HG03439 (cell line): ENCODE data around the gene NOCT.
"Not testable (repeated sequence)": the region's sequence is repeated elsewhere in the genome, so short reads cannot be mapped to it uniquely, and the experiment has no call there.

Source experiments
- ATAC-seq: cut with Tn5 transposase; IDR thresholded peaks from one replicate; pipeline ENCODE4 v1.9.1; 2021; ENCODE audit warnings: mild to moderate bottlenecking, moderate library complexity; ENCODE audit not compliant: unreplicated experiment

NOCT gene

DNA sequence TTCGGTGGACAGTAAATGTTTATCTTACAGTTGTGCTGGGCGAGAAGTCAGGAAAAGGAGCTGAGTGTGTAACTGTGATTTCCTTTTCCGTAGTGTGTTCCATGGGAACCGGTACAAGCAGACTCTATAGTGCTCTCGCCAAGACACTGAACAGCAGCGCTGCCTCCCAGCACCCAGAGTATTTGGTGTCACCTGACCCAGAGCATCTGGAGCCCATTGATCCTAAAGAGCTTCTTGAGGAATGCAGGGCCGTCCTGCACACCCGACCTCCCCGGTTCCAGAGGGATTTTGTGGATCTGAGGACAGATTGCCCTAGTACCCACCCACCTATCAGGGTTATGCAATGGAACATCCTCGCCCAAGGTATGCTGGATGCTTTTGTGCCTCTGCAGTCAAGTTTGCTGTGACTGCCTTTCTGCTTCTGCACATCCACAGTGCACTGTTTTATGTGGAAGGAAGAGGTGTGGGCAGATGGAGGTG, 27.4 kb downstream of the NOCT start:
- no peak for ATAC-seq

DNA sequence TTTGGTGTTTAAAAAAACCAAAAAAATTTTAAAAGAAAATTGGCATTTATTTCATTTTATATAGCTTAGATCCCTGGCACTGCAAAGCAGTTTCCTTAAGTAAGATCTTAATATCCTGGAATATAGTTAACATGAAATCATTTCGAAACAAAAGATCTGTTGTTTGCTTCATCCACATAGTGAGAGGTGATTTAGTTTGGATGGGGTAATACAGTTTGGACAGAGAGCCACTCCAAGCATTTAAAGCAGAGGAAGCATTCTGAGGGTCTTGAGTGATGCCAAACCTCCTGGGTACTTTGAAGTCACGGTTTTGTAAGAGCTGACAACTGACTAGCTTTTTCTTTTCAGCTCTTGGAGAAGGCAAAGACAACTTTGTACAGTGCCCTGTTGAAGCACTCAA, 28.7 kb downstream of the NOCT start:
- ATAC-seq: no peak

DNA sequence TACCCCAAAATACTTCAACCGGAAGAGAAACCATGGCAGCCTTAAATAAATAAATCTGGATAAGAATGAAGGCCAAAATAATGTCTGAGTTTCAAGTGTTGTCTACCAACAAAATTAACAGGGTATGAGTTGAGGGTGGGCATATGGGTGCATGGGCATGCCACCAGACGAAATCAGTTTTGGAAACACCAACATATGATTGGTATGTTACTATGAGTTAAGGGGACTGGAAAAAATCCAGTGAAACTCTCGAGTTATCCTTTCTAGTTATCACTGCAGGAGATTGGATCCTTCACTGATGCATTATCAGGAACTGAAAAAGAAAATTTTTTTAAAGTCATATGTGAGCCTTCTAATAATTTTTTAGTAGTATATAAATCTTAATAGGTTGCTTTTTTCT, 32.4 kb downstream of the NOCT start:
- no peak for ATAC-seq

DNA sequence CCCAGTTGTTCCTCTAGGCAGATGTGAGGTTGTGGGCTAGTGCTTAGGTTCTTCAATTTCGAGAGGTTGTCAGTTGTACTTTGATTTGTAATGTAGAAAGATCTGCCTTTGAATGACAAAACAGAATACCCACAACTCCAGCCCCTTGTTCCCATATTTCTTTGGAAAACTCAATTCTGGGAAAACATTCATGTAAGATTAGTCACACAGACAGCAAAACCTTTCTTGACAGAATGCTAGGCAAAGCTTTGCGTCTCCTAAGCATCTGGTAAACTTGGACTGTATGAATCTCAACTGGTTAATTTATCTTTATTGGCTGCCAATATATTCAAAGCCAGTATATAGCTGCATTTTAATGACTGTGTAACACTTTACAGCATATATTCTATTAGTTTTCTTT, 34.9 kb downstream of the NOCT start:
- no peak for ATAC-seq

DNA sequence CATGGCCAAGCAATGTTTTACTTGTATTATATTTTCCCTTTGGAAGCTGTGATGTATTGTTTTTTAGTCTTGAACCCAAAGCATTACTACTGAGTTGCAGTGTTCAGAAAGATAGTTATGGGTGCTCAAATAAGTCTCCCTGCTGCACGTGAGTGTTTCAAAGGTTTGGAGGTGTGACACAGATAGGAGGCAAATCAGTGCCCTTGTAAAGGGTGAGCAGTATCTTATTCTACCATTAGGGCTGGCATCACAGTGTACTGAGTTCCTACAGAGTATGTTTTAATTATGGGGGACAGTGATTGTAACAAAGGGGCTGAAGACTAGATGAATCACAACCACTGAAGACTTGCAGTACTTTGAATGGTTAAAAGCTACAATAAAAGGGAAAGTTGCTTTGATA, 38.3 kb downstream of the NOCT start:
- no peak for ATAC-seq

DNA sequence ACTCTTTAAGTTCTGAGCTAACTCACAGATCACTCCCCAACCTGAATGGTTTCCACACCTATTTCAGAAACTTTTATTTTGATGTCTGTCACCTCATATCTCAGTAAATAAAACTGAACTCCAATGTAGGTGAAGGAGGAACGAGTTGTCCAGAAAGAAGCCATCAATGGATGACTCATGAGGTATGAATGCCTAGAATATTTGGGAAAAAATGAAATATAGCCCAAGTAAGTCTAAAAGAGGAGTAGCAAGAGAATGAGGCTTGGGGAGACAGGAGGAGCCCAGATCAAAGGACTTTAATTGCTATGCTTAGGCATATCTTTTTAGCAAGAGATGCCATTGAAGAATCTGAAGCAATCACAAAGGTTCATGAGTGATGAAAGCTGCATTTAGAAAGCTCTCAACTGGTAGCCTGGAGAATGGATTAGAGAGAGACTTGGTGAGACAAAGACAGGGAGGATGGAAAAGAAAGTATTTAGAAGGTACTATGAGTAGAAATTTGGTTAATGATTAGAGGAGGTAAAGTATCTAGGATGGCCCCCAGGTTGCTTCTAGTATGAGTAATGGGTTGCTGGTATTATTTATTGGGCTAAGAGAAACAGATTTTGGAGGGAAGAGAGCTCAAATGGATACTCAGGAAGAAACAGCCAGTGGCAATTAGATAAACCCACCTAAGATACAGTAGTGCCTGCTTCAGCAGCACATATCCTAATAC, 39.4 kb downstream of the NOCT start:
- no peak for ATAC-seq

DNA sequence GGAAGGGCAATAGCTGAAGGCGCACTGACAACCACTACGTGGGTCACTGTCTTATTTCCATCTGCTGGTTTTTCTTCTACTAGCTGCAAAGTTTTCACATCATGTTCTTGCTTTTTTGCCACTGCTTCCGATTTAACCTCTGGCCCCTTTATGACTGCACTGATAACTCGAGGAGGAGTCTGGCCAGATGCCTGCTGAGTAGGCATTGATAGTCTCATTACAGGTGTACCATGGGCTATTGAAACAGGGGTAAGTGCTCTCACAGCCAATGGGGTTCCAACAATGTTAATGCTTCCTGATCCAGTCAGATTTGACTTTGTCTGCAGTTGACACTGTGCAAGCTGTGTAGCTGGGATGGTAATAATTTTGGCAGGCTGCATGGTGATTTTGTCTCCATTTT, 43.4 kb downstream of the NOCT start:
- ATAC-seq: not testable (repeated sequence)

DNA sequence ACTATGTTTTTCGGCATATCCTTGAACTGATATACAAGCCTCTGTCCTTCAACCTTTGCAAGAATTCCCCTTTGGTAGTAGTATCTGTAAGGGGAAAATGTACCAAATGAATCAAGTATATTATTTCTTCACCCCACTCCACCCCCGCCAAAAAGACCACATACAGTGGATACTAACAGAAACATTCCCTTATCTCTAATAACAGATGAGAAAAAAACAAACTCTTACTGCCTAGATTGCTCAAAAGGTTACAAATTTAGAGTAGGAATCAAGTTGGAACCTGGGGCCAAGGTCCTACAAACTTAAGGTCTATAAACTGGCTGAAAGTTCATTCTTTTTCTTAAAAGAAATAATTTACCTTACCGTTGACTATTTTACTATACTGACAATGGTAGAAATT, 45.0 kb downstream of the NOCT start:
- no peak for ATAC-seq

DNA sequence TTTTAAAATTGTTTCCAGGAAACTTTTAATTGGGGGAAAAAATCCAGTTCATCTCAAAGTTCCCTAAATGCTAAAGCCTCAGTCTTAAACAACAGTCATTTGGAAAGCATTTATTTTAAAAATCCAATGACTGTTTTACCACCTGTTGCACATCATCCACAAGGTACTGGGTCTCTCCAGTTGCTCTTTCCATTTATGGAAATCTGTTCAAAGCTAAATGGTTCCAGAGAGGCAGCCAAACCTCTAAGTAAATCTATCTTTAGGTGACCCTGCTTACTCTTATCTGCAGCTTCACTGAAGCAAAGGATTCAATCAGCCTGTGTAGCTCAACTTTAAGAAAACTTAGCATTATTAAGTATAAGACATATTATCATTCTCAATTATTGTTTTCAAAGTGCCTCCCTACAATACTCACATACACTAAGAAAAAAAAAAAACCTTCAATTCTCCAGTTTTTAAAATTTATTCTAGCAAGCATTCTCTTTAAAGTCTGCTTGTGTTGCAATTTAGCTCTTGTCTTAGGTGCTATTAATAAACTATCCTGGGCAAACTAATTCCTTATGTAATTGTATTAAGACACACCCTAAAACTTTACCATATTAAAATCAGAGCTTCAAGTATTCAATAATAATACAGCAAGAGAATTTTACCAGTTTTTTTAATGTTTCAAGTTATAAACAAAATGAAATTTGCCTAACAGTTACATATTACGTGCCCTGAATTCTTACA, 60.6 kb downstream of the NOCT start:
- ATAC-seq: no peak

DNA sequence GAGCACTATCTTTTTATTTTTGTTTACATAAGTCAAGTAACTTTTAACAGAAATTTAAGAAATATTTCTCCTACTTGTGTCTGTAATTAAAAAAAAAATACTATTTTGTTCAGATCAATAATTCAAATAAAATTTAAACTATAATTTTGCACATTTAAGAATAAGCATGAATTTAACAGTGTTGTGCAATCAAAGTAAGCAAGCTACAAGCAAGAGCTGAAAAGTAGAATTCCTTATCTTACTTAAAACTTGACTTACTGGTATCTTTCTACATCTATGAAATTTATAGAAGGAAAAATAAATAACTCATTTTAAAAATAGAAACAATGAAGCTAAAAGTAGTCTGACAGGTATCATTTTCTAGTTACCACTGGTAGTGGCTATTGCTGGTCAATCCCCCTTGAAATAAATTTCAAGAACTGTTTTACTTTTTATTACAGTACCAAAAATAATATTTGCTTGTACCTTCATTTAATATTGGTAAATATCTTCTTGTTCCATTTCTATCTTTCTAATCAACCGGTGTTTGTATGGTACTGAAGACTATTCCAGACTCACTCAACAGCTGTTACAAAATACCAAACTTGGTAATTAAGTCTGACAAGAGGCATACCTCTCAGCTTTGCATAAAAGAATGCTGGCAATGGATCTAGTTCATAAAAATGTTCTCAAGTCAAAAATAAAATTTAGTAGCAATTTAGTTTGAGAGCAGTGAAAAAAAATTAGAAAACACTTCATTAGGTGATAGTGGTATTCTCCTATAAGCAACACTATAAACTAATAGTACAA, 62.2 kb downstream of the NOCT start:
- ATAC-seq: no peak

DNA sequence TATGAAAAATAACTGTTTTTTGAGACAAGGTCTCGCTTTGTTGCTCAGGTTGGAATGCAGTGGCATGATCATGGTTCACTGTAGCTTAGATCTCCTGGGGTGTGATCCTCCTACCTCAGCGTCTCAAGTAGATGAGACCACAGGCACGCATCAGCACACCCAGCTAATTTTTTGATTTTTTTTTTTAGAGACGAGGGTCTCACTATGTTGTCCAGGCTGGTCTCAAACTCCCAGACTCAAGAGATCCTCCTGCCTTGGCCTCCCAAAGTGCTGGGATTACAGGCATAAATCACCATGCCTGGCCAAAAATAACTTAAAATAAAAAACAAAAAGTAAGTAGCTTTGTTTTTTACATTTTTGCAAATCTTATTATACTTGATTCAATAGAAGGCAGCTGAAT, 63.3 kb downstream of the NOCT start:
- no peak for ATAC-seq

DNA sequence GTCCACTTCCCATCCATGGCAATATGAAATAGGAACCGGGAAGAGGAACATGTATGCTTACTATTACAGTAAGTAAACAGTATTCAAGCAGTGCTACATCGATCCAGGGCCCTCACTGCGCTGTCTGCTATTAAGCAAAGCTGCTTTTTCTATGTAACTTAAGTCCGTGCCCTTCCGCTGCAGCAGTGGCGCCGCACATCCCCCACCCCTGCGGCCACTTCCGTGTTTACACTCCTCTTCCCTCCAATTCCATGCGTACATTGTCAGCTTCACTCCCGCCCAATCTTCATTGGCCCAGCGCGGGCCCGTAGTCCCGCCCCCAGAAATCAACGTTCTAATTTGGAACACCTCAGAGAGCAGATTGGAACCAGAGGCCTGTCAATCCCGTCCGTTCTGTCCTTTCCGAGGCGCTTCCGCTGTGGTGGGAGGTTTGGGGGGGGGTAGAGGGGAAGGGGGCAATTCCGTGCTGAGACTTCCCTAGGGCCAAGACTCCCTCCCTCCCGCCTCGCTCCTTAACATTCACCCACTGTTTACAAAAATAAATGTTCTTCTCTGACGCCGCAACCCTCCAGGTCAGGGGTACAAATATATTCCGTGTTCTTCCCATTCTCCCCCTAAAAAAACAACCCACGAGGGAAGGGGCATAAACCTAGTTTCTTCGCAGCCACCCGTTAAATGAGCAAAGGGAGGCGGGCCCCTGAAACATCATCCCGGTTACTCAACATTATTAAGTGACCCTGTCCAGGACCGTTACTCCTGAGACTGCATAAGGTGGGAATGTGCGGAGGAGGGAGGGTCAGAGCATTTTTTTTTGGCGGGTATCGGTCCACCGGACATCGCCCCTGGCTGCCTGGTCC, 67.4 kb downstream of the NOCT start:
- peak; percentile 89 for ATAC-seq

DNA sequence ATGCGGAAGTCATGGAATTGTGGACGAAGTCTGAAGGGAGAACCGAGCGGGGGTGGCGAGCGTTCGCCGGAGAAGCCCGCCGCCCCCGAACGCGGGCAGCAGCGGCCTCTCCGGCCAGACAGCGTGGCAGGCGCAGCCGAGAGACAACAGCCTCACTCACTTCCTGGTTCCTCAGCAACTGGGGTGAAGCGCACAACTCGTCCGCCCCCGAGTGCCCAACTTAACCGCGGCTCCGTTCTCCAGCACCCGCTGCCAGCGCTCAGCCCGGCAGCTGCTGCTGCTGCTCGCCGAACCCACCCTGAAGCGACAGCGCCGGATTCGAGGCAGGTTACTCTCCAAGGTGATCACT, 68.0 kb downstream of the NOCT start:
- ATAC-seq: peak; percentile 37

DNA sequence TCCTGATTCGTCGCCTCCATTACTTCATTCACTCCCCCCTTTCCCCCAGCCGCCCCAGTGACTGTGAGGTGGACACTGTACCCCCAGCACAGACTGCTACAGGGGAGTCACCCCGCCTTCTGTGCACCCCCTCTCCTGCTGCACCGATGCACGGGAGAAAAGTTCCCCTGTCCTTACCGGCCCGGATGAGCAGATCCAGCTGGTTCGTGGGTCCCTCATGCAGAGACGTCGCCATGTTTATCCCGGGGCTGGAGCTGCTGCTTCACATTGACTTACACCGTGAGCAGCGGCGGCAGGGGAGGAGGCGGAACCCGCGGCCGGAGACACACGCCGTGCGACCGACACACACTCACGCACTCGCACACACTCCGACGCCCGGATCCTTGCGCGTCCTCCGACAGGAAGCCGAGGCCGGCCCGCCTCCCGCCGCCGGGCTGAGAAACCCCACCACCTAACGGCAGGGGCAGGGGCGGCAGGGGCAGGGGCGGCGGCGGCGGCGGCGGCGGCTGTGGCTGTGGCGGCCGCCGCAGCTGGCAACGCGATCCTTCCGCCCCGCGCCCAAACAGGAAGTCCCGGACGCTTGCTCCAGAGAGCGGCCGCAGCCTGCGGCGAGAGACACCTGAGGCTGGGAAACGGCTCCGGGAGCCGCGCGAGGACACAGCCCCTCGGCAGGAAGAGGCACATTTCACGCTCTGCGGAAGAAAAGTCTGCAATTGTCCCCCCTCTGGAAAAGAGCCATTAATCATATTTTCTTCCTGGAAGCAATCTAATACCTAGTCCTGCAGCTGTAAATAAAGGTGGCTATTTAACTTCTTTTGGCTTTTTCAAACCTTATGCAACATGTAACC, 68.6 kb downstream of the NOCT start:
- peak; percentile 58 for ATAC-seq

DNA sequence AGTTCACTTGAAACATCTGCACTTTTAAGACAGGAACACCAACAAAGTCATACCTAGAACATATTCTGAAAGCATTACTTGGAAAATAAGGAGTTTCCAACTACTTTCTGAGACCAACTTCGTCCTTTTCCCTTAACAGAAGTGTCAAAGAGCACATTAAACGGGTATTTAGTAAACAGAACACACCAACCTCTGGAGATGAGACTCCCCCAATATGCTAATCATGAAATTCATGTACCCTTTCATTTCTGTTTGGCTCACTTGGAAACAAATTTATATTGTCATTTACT, 69.2 kb downstream of the NOCT start:
- no peak for ATAC-seq

DNA sequence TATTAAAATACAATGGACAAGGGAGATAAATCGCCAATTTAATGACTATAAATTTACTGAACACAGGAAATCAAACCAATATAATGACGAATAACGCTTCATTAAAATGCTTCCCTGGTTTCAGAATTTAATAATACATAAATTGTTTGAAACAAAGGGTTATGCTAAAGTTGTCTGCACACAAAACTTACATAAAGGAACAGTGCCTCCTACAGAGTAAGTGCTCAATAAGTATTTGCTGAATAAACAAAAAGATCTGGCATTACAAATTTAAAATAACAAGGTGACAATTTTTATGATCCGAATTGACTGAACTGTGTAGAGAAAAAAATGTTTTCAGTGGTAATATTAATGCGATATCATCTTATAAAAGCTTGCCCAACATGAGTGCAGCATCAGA, 69.6 kb downstream of the NOCT start:
- no peak for ATAC-seq

DNA sequence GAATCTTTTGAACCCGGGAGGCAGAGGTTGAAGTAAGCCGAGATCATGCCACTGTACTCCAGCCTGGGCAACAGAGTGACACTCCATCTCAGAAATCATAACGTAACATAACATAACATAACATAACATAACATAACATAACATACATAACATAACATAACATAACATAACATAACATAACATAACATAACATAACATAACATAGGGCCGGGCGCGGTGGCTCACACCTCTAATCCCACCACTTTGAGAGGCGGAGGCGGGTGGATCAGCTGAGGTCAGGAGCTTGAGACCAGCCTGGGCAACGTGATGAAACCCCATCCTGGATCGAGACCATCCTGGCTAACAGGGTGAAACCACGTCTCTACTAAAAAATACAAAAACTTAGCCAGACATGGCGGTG, 76.7 kb downstream of the NOCT start:
- no peak for ATAC-seq
